SJCRH30 (cell line): Measurements from ENCODE around the gene RGPD6. TPM values are rescaled to one million over a fixed set of nuclear protein-coding genes. Genes with fewer than 3 reads are reported as not detected.
"Not testable (repeated sequence)": the region's sequence is repeated elsewhere in the genome, so short reads cannot be mapped to it uniquely, and the experiment has no call there.

ENCODE experiments used
- DNase-seq, 2 experiments: peaks; one replicate each; pipeline ENCODE4 v3.0.0-alpha.2; 2015 to 2020
- H3K27ac ChIP-seq: fragments of 250-450 bp; sonication (Bioruptor Pico); 2 replicates; pipeline ENCODE4 v1.5.1; 2020; ENCODE audit warnings: mild to moderate bottlenecking, moderate library complexity
- H3K27me3 ChIP-seq: fragments of 250-450 bp; sonication (Bioruptor Pico); 2 replicates; pipeline ENCODE4 v1.5.1; 2020; ENCODE audit warnings: mild to moderate bottlenecking, moderate library complexity
- H3K36me3 ChIP-seq: fragments of 250-450 bp; sonication (Bioruptor Pico); 2 replicates; pipeline ENCODE4 v1.5.1; 2020; ENCODE audit warnings: mild to moderate bottlenecking, moderate library complexity
- H3K4me1 ChIP-seq: fragments of 250-450 bp; sonication (Bioruptor Pico); 2 replicates; pipeline ENCODE4 v1.5.1; 2020; ENCODE audit warnings: mild to moderate bottlenecking, moderate library complexity
- H3K4me3 ChIP-seq: fragments of 250-450 bp; sonication (Bioruptor Pico); 2 replicates; pipeline ENCODE4 v1.5.1; 2020; ENCODE audit warnings: mild to moderate bottlenecking, moderate library complexity
- H3K9me3 ChIP-seq: fragments of 250-450 bp; sonication (Bioruptor Pico); replicated peaks from 2 replicates; pipeline ENCODE4 v1.5.1; 2020; ENCODE audit warnings: mild to moderate bottlenecking, moderate library complexity
- total RNA-seq: library from RNA; depleted of rRNA; stranded (reverse); fragments of >200 nt; shearing (Covaris generic); gene quantifications from 2 replicates; pipeline ENCODE4 v1.2.3, GENCODE V29; 2014

RGPD6 gene
- total RNA-seq, 1 experiment from 2014 or later, result 34.6 TPM

DNA sequence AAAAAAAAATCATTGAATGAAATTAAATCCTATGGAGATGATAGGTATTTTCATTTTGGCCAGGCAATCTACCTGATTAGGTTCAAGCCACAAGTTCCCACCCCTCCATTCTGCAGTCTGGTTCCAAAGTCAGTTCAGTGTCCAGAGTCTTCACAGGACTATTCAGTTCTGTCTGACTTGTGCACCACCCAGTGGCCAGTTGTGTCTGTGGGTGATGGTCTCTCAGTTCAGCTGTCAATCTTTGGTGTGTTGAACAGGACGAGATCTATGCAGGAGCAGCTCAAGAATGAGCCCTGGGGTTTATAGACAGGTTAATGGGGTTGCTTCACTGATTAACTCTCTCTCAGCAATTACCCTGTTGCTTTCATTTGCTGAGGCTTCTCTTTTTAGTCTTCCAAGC is 1.4 kb upstream of the RGPD6 start:
- not testable (repeated sequence) for H3K9me3 ChIP-seq, H3K36me3 ChIP-seq, H3K27me3 ChIP-seq, H3K4me1 ChIP-seq, DNase-seq, H3K27ac ChIP-seq, H3K4me3 ChIP-seq

- DNase-seq, H3K36me3 ChIP-seq, H3K27ac ChIP-seq, H3K9me3 ChIP-seq, H3K4me1 ChIP-seq, H3K27me3 ChIP-seq, H3K4me3 ChIP-seq: not testable (repeated sequence)
Measured at GRCh38 chr2:110499755-110500377, 77.2 kb downstream of the RGPD6 start.

DNA sequence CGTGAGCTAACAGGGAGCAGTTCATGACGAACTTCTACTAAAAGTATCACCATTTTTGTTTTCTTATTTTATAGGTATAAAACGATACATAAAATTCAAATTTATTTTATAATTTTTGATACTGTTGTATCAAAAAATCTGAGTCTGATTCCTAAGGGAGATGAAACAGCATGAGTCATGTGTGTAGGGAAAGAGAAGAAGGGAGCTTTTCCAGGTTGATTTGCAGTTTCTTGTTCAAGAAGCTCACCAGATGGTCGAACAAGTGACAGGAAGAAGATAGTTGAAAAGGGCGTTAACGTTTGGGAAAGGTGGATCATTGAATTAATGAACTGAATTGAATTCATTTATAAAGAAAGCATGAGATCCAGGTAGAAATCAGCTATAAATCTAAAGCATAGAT is 81.0 kb downstream of the RGPD6 start:
- H3K9me3 ChIP-seq, H3K27ac ChIP-seq, DNase-seq, H3K27me3 ChIP-seq, H3K36me3 ChIP-seq, H3K4me1 ChIP-seq, H3K4me3 ChIP-seq: not testable (repeated sequence)

DNA sequence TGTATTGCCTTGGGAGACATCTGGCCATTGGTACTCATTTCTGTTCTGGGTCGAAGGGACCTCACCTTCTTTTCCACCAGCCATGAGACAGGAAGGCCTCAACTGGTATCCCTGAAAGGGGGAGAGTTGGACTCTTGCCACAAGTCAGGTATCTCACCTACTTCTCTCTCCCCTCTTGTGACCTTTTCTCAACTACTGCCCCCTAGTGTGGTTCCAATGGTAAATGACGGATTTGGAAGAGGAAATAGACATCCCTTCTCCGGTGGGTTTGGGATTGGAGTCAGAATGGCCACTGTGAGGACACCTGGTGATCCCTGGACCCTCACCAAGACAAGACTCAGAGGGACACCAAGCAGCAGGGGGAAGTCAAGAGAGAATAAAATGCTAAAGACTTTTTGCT is 82.5 kb downstream of the RGPD6 start:
- not testable (repeated sequence) for H3K36me3 ChIP-seq, DNase-seq, H3K4me1 ChIP-seq, H3K27ac ChIP-seq, H3K4me3 ChIP-seq, H3K27me3 ChIP-seq, H3K9me3 ChIP-seq

DNA sequence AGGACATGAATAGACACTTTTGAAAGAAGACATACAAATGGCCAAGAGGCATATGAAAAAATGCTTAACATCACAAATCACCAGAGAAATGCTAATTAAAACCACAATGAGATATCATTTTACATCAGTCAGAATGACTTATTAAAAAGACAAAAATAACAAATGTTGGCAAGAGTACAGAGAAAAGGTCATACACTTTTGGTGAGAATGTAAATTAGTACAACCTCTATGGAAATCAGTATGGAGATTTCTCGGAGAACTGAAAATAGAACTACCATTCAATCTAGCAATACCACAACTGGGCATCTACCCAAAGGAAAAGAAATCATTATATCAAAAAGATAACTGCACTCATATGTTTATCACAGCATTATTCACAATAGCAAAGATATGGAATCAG is 88.0 kb downstream of the RGPD6 start:
- not testable (repeated sequence) for H3K27ac ChIP-seq, H3K9me3 ChIP-seq, H3K4me1 ChIP-seq, H3K27me3 ChIP-seq, H3K4me3 ChIP-seq, H3K36me3 ChIP-seq, DNase-seq

DNA sequence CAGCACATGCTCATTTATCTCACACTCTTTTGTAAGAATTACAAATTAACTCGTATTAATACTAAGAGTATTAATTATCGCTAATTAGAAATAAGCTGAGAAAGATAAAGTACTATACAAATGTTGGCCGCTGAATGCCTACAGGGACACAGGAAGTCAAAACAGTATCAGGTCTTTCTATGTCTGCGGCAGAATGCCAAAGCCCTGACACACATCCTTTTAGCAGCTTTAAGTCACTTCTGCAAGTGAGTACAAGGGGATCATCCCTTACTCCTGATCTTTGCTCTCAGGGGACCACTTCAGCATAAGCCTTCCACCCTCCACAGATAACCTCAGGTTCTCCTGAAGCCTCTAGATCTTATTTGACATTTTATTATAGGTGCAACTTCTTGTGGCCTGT is 94.3 kb downstream of the RGPD6 start:
- not testable (repeated sequence) for H3K9me3 ChIP-seq, H3K36me3 ChIP-seq, H3K27me3 ChIP-seq, H3K27ac ChIP-seq, H3K4me1 ChIP-seq, H3K4me3 ChIP-seq, DNase-seq

GRCh38 chr2:110481200-110481599 is 95.8 kb downstream of the RGPD6 start:
- not testable (repeated sequence) for H3K4me3 ChIP-seq, DNase-seq, H3K27me3 ChIP-seq, H3K4me1 ChIP-seq, H3K9me3 ChIP-seq, H3K36me3 ChIP-seq, H3K27ac ChIP-seq

GRCh38 chr2:110480084-110480483 is 96.9 kb downstream of the RGPD6 start:
- not testable (repeated sequence) for H3K27ac ChIP-seq, H3K36me3 ChIP-seq, H3K9me3 ChIP-seq, DNase-seq, H3K4me1 ChIP-seq, H3K4me3 ChIP-seq, H3K27me3 ChIP-seq

DNA sequence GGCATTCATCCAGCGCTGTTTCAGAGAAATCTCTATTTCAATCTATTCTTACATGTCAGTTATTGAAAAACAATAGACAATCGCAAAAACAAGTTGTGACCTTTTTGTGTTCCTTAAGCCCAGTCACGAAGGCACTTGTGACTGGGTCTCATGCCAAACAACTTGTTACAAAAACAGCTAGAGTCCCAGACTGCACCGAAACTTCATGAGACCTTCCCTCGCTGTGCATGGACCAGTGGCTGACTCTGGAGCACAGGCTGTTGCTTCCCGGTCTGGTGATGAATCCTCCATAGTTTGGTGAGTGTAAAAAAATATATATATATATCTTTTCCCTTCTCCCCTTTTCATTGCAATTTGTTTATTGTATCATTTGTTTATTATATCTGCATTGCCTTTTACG is 99.7 kb downstream of the RGPD6 start:
- H3K9me3 ChIP-seq, H3K27me3 ChIP-seq, H3K36me3 ChIP-seq, H3K4me1 ChIP-seq, H3K4me3 ChIP-seq, DNase-seq, H3K27ac ChIP-seq: not testable (repeated sequence)

GRCh38 chr2:110476952-110477351 is 100.1 kb downstream of the RGPD6 start:
- H3K27ac ChIP-seq, result not testable (repeated sequence)

GRCh38 chr2:110475627-110476359 is 101.2 kb downstream of the RGPD6 start:
- H3K4me1 ChIP-seq, H3K27me3 ChIP-seq, H3K36me3 ChIP-seq, H3K9me3 ChIP-seq, H3K27ac ChIP-seq, DNase-seq, H3K4me3 ChIP-seq: not testable (repeated sequence)

More at GRCh38 chr2:110476952-110477351, 100.1 kb downstream of the RGPD6 start:
- H3K9me3 ChIP-seq, DNase-seq, H3K27me3 ChIP-seq, H3K4me1 ChIP-seq, H3K36me3 ChIP-seq, H3K4me3 ChIP-seq: not testable (repeated sequence)

DNA sequence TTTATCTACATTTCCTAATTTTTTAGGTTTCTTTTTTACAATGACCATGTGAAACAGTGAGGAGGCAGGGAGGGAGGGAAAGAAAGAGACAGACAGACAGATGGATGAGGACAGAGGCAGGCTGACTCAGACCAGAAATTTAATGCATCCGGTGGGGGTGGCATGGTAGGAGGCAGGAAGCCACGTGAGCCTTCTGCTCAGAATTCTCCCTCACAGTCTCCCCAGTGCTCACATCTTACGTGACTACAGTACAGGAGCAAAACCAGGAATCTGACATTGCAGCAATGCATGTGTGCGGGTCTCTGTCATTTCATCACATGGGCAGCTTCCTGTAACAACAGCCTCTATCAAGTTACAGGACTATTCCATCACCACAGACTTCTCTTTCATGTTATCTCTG is 102.1 kb downstream of the RGPD6 start:
- H3K27ac ChIP-seq, DNase-seq, H3K27me3 ChIP-seq, H3K4me3 ChIP-seq, H3K9me3 ChIP-seq, H3K36me3 ChIP-seq, H3K4me1 ChIP-seq: not testable (repeated sequence)

- DNase-seq, H3K27ac ChIP-seq, H3K9me3 ChIP-seq: not testable (repeated sequence)
Measured at GRCh38 chr2:110473059-110473358, 104.0 kb downstream of the RGPD6 start.

GRCh38 chr2:110472171-110473058 is 104.6 kb downstream of the RGPD6 start, which contains the start of gene LIMS4:
TSS of gene LIMS4 (minus strand) at chr2:110472816. CDS start at chr2:110472778, 38 bp downstream.
- not testable (repeated sequence) for H3K27me3 ChIP-seq, H3K36me3 ChIP-seq, H3K27ac ChIP-seq, H3K4me3 ChIP-seq, DNase-seq, H3K9me3 ChIP-seq, H3K4me1 ChIP-seq

More at GRCh38 chr2:110473059-110473358, 104.0 kb downstream of the RGPD6 start:
- H3K4me3 ChIP-seq, H3K27me3 ChIP-seq, H3K4me1 ChIP-seq, H3K36me3 ChIP-seq: not testable (repeated sequence)

- H3K27me3 ChIP-seq, H3K4me1 ChIP-seq, DNase-seq, H3K36me3 ChIP-seq, H3K27ac ChIP-seq, H3K9me3 ChIP-seq, H3K4me3 ChIP-seq: not testable (repeated sequence)
Measured at GRCh38 chr2:110468921-110469320, 108.1 kb downstream of the RGPD6 start.
